ENCODE data around the gene CCDC69.
A peak's percentile ranks its signal among the peaks of the same experiment; 100 is the strongest.

CCDC69 gene

GRCh38 chr5:151158287-151158661 is 65.6 kb downstream of the CCDC69 start:
- no peak for DNase-seq

GRCh38 chr5:151157426-151158286 is 66.2 kb downstream of the CCDC69 start, which contains the start of gene ANXA6:
TSS of gene ANXA6 (minus strand) at chr5:151157779. CDS start at chr5:151147901, 9,878 bp downstream.
- peak; percentile 64 to 69 for DNase-seq

- DNase-seq = no peak
These were observed 67.1 kb downstream of the CCDC69 start for GRCh38 chr5:151156507-151157420.

- DNase-seq = no peak
These were observed 68.0 kb downstream of the CCDC69 start for GRCh38 chr5:151155775-151156506.

GRCh38 chr5:151154931-151155774 is 68.7 kb downstream of the CCDC69 start:
- DNase-seq = no peak

GRCh38 chr5:151153766-151154272 is 70.1 kb downstream of the CCDC69 start:
- DNase-seq = no peak

GRCh38 chr5:151153300-151153699 is 70.6 kb downstream of the CCDC69 start:
- DNase-seq = no peak

GRCh38 chr5:151151793-151152192 is 72.1 kb downstream of the CCDC69 start:
- DNase-seq = no peak

- DNase-seq = no peak
These were observed 72.6 kb downstream of the CCDC69 start for GRCh38 chr5:151151263-151151660.

- no peak for DNase-seq
These were observed 73.2 kb downstream of the CCDC69 start for GRCh38 chr5:151150471-151151262.

GRCh38 chr5:151148583-151148982 is 75.3 kb downstream of the CCDC69 start:
- no peak for DNase-seq

- DNase-seq = no peak
These were observed 76.9 kb downstream of the CCDC69 start for GRCh38 chr5:151147033-151147432.

GRCh38 chr5:151146061-151146460 is 77.8 kb downstream of the CCDC69 start:
- DNase-seq = no peak

GRCh38 chr5:151144922-151145321 is 79.0 kb downstream of the CCDC69 start:
- DNase-seq = no peak

- no peak for DNase-seq
These were observed 79.6 kb downstream of the CCDC69 start for GRCh38 chr5:151144275-151144674.

- no peak for DNase-seq
These were observed 80.2 kb downstream of the CCDC69 start for GRCh38 chr5:151143645-151144044.

GRCh38 chr5:151142933-151143332 is 81.0 kb downstream of the CCDC69 start:
- no peak for DNase-seq

- no peak for DNase-seq
These were observed 82.4 kb downstream of the CCDC69 start for GRCh38 chr5:151141535-151141934.

- no peak for DNase-seq
These were observed 83.0 kb downstream of the CCDC69 start for GRCh38 chr5:151140686-151141459.

- no peak for DNase-seq
These were observed 84.2 kb downstream of the CCDC69 start for GRCh38 chr5:151139646-151140045.
